Transverse colon (tissue), 4 donors: ENCODE data around the gene MSMB.

Experiments
- CTCF ChIP-seq, 5 experiments: fragments of 200-600 bp in 3 of 5; fragments of 450-650 bp in 2 of 5; sonication (generic) in 3 of 5; IDR thresholded peaks; 1 replicate in 2 of 5; 2 replicates in 3 of 5; pipeline ENCODE4 v1.5.1; 2016 to 2017; ENCODE audit warnings: antibody characterized with exemption in 5 of 5, inconsistent platforms in 3 of 5, mild to moderate bottlenecking in 2 of 5, moderate library complexity in 1 of 5
- EP300 ChIP-seq: sonication (generic); formaldehyde crosslinking; IDR thresholded peaks from one replicate; pipeline ENCODE4 v1.6.1; 2017; ENCODE audit warnings: antibody characterized with exemption, low read depth
- POLR2A ChIP-seq: fragments of 450-650 bp; IDR thresholded peaks from one replicate; pipeline ENCODE4 v1.6.1; 2016; ENCODE audit warnings: antibody characterized with exemption, mild to moderate bottlenecking, moderate library complexity
- POLR2AphosphoS5 ChIP-seq, 3 donors: sonication (generic); formaldehyde crosslinking; IDR thresholded peaks; one replicate each; pipeline ENCODE4 v1.6.1; 2016; ENCODE audit warnings: antibody characterized with exemption in 3 of 3

GRCh38 chr10:46050941-46051623, 5.0 kb upstream of the MSMB start:
- no peak for TF ChIP-seq POLR2A
- TF ChIP-seq CTCF (IDR thresholded peaks at IDR 0.05), result no peak
- TF ChIP-seq POLR2AphosphoS5 (IDR thresholded peaks at IDR 0.05), result no peak
- TF ChIP-seq EP300, result no peak
